ENCODE data around the gene SS18L1. TPM values are rescaled to one million over a fixed set of nuclear protein-coding genes. Genes with fewer than 3 reads are reported as not detected.

Gene SS18L1
- total and polyA plus RNA-seq, 2 experiments from 2014 or later = 6.5 to 32.6 TPM

- H3K4me3 Mint-ChIP-seq = peak overlapping the region; percentile 85
- Histone ChIP-seq H3K9me2 (ENCODE audit: insufficient read depth) (no peaks in the 10 kb centered on the region), H3K36me3 (ENCODE audit: insufficient read depth) (peaks cover 35% of the 10 kb centered on the region), H3K27ac (ENCODE audit: low read depth) (no peak overlapping the region), H3K4me3 (peak overlapping the region; percentile 82), H3K4me2 (peak overlapping the region; percentile 94), H3K27me3 (ENCODE audit: insufficient read depth) (no peaks in the 10 kb centered on the region), H3F3A (replicated peaks; ENCODE audit: low read depth) (peaks cover 18% of the 10 kb centered on the region), H3K4me1 (ENCODE audit: insufficient read depth) (peaks cover 16% of the 10 kb centered on the region), H2AFZ (no peak overlapping the region), H4K20me1 (replicated peaks; ENCODE audit: insufficient read depth) (peaks cover 35% of the 10 kb centered on the region), H3K79me2 (replicated peaks; ENCODE audit: insufficient read depth) (peaks cover 45% of the 10 kb centered on the region)
- peaks cover 13% of the 10 kb centered on the region for H3K27me3 Mint-ChIP-seq (ENCODE audit: insufficient read depth, low read depth, poor library complexity)
- peaks cover 31% of the 10 kb centered on the region for H3K4me1 Mint-ChIP-seq
- H3K27ac Mint-ChIP-seq = peak overlapping the region; percentile 44; the same call in 1 of the 2 replicates
- ATAC-seq (peak; percentile 37), DNase-seq (ENCODE audit: low spot score) (peak; percentile 45)
- TF ChIP-seq, protein P1, sequence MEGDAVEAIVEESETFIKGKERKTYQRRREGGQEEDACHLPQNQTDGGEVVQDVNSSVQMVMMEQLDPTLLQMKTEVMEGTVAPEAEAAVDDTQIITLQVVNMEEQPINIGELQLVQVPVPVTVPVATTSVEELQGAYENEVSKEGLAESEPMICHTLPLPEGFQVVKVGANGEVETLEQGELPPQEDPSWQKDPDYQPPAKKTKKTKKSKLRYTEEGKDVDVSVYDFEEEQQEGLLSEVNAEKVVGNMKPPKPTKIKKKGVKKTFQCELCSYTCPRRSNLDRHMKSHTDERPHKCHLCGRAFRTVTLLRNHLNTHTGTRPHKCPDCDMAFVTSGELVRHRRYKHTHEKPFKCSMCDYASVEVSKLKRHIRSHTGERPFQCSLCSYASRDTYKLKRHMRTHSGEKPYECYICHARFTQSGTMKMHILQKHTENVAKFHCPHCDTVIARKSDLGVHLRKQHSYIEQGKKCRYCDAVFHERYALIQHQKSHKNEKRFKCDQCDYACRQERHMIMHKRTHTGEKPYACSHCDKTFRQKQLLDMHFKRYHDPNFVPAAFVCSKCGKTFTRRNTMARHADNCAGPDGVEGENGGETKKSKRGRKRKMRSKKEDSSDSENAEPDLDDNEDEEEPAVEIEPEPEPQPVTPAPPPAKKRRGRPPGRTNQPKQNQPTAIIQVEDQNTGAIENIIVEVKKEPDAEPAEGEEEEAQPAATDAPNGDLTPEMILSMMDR (conservative IDR thresholded peaks at IDR 0.05; ENCODE audit: low read depth in 2 of 2) = no peak
- TF ChIP-seq ZNF114 (CRISPR knock-in tag; IDR thresholded peaks at IDR 0.05) = no peak
- TF ChIP-seq CREB1 (CRISPR knock-in tag; IDR thresholded peaks at IDR 0.05; ENCODE audit: low read depth) = no peak
- TF ChIP-seq ZNF462 (CRISPR knock-in tag; IDR thresholded peaks at IDR 0.05) = no peak
- TF ChIP-seq EZH2 (IDR thresholded peaks at IDR 0.05; ENCODE audit: low read depth, unreplicated experiment) = no peak
- TF ChIP-seq JUNB (IDR thresholded peaks at IDR 0.05; ENCODE audit: unreplicated experiment) = no peak
- TF ChIP-seq REST (IDR thresholded peaks at IDR 0.05; ENCODE audit: unreplicated experiment) = no peak
- no peak for TF ChIP-seq POLR2AphosphoS5 (IDR thresholded peaks at IDR 0.05; ENCODE audit: low read depth)
- TF ChIP-seq NANOG (IDR thresholded peaks at IDR 0.05; ENCODE audit: borderline replicate concordance) = no peak
- H3K9me3 Mint-ChIP-seq = no peaks in the 10 kb centered on the region
- peaks cover 45% of the 10 kb centered on the region for H3K36me3 Mint-ChIP-seq (ENCODE audit: low read depth)
These were observed 20.7 kb upstream of the SS18L1 start for GRCh38 chr20:62122654-62123449.
